HL-60 (cell line): ENCODE data around the gene COBL.

ENCODE experiments used
- CTCF ChIP-seq: IDR thresholded peaks from one replicate; pipeline ENCODE4 v1.5.1; 2011; ENCODE audit warnings: low read length, control low read depth, inconsistent platforms; ENCODE audit not compliant: insufficient read depth
- POLR2AphosphoS5 ChIP-seq: IDR thresholded peaks from 2 replicates; pipeline ENCODE4 v1.6.1; 2012; ENCODE audit warnings: low read depth
- TF ChIP-seq, protein P1 (sequence below): IDR thresholded peaks from 2 replicates; pipeline ENCODE4 v1.6.1; 2012; ENCODE audit warnings: low read depth; ENCODE audit not compliant: insufficient replicate concordance

DNA sequence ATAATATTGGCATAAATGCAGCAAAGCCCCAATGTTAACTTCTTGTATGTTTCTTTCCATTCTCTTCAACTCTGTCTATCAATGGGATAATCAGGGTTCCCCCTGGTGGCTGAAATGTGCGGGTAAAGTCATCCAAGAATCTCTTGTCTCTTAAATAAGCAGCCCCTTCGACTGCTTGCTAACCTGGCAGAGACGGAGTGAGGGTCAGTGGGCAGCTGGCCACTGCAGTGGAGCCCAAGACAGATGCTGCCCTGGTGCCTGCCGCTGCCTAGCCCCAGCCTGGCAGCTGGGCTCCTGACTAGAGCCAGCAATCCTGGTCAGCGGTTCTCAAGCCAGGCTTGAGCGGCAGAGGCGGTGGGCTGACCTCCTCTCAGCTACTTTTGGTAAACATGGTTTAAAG lies 248.9 kb downstream of the COBL start:
- TF ChIP-seq CTCF (peak; percentile 23), POLR2AphosphoS5 (no peak)
- TF ChIP-seq, protein P1, sequence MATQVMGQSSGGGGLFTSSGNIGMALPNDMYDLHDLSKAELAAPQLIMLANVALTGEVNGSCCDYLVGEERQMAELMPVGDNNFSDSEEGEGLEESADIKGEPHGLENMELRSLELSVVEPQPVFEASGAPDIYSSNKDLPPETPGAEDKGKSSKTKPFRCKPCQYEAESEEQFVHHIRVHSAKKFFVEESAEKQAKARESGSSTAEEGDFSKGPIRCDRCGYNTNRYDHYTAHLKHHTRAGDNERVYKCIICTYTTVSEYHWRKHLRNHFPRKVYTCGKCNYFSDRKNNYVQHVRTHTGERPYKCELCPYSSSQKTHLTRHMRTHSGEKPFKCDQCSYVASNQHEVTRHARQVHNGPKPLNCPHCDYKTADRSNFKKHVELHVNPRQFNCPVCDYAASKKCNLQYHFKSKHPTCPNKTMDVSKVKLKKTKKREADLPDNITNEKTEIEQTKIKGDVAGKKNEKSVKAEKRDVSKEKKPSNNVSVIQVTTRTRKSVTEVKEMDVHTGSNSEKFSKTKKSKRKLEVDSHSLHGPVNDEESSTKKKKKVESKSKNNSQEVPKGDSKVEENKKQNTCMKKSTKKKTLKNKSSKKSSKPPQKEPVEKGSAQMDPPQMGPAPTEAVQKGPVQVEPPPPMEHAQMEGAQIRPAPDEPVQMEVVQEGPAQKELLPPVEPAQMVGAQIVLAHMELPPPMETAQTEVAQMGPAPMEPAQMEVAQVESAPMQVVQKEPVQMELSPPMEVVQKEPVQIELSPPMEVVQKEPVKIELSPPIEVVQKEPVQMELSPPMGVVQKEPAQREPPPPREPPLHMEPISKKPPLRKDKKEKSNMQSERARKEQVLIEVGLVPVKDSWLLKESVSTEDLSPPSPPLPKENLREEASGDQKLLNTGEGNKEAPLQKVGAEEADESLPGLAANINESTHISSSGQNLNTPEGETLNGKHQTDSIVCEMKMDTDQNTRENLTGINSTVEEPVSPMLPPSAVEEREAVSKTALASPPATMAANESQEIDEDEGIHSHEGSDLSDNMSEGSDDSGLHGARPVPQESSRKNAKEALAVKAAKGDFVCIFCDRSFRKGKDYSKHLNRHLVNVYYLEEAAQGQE, result no peak
